ENCODE results near the gene ZBTB20.

DNA sequence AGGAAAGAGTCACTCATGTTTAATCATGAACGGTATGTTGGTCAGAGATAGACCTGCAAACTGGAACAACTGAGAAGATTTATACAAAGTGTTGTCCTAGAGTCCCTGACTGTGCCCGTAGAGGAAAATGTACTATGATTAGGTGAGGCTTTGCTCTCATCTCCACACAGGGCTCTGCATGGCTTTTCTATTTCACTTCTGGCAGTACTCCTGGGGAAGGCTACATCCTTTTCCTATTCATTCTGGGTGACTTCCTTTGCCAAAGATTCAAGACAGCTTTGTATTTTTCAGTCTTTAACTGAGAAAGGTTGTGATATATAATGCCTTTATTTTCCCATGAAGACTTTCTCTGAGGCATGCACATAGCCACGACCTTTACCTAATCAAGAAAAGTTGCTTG, 414.7 kb downstream of the ZBTB20 start:
- TF ChIP-seq, protein P1, sequence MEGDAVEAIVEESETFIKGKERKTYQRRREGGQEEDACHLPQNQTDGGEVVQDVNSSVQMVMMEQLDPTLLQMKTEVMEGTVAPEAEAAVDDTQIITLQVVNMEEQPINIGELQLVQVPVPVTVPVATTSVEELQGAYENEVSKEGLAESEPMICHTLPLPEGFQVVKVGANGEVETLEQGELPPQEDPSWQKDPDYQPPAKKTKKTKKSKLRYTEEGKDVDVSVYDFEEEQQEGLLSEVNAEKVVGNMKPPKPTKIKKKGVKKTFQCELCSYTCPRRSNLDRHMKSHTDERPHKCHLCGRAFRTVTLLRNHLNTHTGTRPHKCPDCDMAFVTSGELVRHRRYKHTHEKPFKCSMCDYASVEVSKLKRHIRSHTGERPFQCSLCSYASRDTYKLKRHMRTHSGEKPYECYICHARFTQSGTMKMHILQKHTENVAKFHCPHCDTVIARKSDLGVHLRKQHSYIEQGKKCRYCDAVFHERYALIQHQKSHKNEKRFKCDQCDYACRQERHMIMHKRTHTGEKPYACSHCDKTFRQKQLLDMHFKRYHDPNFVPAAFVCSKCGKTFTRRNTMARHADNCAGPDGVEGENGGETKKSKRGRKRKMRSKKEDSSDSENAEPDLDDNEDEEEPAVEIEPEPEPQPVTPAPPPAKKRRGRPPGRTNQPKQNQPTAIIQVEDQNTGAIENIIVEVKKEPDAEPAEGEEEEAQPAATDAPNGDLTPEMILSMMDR (IDR thresholded peaks at IDR 0.05; ENCODE audit: insufficient read depth, low read length, poor library complexity, severe bottlenecking): no peak
- TF ChIP-seq EZH2phosphoT487 (conservative IDR thresholded peaks at IDR 0.05; ENCODE audit: low read length): no peak

Measured in SU-DHL-6 (cell line).